Ishikawa (cell line): ENCODE results near the gene TBC1D22A.

ENCODE experiments used
- EGR1 ChIP-seq: IDR thresholded peaks from 2 replicates; pipeline ENCODE4 v1.6.1; 2012
- REST ChIP-seq: IDR thresholded peaks from 2 replicates; pipeline ENCODE4 v1.6.1; 2012; ENCODE audit warnings: low read depth, mild to moderate bottlenecking
- TCF12 ChIP-seq: IDR thresholded peaks from 2 replicates; pipeline ENCODE4 v1.6.1; 2012; ENCODE audit warnings: low read depth

GRCh38 chr22:46744581-46744980 lies 17.9 kb upstream of the TBC1D22A start:
- TF ChIP-seq TCF12 = no peak
- no peak for TF ChIP-seq EGR1
- no peak for TF ChIP-seq REST
